ENCODE measurements around the gene NMNAT2. TPM values are rescaled to one million over a fixed set of nuclear protein-coding genes. Genes with fewer than 3 reads are reported as not detected.

NMNAT2 gene
- total RNA-seq, 2 experiments from 2014 or later, result not detected

DNA sequence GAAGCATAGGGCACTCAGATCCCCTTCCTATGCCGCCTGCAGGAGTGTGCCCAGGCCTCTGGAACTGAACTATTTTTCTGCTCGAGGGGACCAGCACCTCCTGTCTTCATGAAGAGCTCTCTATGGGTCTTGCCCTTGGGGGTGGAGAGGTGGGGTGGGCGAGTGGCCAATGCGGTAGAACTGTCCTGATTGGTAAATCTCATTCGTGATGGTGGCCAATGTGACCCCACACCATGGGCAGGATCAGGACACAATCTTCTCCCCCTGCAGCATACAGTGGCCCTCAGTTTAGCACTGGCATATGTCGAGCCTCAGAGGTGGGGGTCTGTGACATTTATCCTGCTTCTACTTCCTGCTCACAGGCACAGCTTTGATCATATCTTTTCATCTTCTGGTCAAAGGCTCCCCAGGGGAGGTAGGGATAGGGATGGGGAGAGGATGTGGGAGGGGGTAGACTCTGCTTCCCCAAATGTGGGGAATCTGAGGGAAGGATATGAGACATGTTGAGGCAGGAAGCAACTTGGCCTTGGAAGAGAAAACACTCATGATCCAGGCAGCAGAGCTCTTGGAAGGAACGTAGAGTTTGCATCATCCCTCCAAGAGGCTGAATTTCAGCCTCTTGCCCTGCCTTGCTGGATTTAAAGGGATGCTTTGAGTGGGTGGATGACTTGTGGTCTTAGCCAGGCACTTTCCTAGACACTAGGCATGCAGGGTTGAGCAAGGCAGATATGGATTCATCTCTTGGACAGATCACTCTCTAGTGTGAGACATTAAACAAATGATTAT lies 150.3 kb downstream of the NMNAT2 start:
- TF ChIP-seq, protein P1, sequence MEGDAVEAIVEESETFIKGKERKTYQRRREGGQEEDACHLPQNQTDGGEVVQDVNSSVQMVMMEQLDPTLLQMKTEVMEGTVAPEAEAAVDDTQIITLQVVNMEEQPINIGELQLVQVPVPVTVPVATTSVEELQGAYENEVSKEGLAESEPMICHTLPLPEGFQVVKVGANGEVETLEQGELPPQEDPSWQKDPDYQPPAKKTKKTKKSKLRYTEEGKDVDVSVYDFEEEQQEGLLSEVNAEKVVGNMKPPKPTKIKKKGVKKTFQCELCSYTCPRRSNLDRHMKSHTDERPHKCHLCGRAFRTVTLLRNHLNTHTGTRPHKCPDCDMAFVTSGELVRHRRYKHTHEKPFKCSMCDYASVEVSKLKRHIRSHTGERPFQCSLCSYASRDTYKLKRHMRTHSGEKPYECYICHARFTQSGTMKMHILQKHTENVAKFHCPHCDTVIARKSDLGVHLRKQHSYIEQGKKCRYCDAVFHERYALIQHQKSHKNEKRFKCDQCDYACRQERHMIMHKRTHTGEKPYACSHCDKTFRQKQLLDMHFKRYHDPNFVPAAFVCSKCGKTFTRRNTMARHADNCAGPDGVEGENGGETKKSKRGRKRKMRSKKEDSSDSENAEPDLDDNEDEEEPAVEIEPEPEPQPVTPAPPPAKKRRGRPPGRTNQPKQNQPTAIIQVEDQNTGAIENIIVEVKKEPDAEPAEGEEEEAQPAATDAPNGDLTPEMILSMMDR (conservative IDR thresholded peaks at IDR 0.05; ENCODE audit: low read length), result no peak
- no peak for TF ChIP-seq EZH2phosphoT487 (IDR thresholded peaks at IDR 0.05; ENCODE audit: borderline replicate concordance, low read depth, low read length)
- ChIA-PET POLR2A (interaction anchor here (0.6 to 1.6 kb wide), 3 partner anchors 10 to 101 kb away, joined by 3 to 4 read pairs (median 3); no protein-coding TSS in a partner anchor), CTCF (ENCODE audit: unreplicated experiment) (interaction anchor here (0.9 kb wide), 1 partner anchor 11 kb away, joined by 4 read pairs; no protein-coding TSS in a partner anchor)
- intact Hi-C loops (cut with micrococcal nuclease; ENCODE audit: unreplicated experiment), result no loop called here
- Histone ChIP-seq H2AFZ (ENCODE audit: low read length) (no peak overlapping the region), H3K36me3 (ENCODE audit: insufficient read depth, low read length) (no peaks in the 10 kb centered on the region), H3K79me2 (ENCODE audit: insufficient read depth, low read depth, low read length) (no peaks in the 10 kb centered on the region), H3K9me3 (ENCODE audit: low read length) (no peaks in the 10 kb centered on the region), H3K4me1 (ENCODE audit: insufficient read depth, low read length, poor library complexity, severe bottlenecking) (no peaks in the 10 kb centered on the region), H3K4me2 (ENCODE audit: low read length) (no peak overlapping the region), H3K27ac (ENCODE audit: low read depth, low read length, poor library complexity, severe bottlenecking) (no peak overlapping the region), H3K4me3 (ENCODE audit: low read depth, low read length, poor library complexity, severe bottlenecking) (no peak overlapping the region), H4K20me1 (ENCODE audit: insufficient read depth, low read length) (no peaks in the 10 kb centered on the region), H3K9me2 (ENCODE audit: insufficient read depth, low read length) (no peaks in the 10 kb centered on the region)
- no TSS peak for BruUV-seq (replicated peaks)
- no peak for DNase-seq (ENCODE audit: low spot score)

DNA sequence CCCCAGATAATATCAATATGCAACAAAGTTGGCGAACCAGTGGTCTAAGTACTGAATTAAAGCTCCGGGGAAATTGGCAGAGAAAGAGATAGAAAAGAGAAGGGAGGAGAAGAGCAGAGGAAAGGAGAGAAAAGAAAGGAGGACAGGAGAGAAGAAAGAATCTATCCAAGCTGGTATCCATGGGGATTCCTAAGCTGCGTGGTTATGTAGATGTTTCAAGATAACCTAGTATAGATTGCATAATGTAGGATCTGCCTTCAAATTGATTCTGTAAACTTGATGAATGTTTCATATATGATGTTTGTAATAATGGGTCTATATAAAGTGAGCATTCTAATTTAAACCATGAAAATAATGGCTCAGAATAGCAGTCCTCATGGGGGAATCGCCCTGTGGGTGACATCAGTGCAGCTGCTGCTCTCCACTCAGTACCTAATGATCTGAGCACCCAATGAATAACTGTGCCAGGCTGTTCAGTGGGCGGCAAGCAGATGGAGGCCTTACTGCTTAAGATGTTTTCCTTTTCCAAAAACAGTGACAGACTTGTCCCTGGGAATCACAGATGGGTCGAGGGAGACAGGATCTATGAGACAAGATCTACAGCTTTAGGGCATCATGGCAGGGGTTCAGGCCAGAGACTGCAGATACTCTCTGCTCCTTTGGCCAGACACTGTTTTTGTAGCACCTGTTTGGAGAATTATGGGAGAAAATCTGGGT lies 154.1 kb downstream of the NMNAT2 start:
- no peak overlapping the region for H3K4me2 ChIP-seq (ENCODE audit: low read length)
- no peaks in the 10 kb centered on the region for H3K4me1 ChIP-seq (ENCODE audit: insufficient read depth, low read length, poor library complexity, severe bottlenecking)
- ChIA-PET POLR2A (no interaction called here), CTCF (ENCODE audit: unreplicated experiment) (no interaction called here)
- H2AFZ ChIP-seq (ENCODE audit: low read length), result no peak overlapping the region
- no peaks in the 10 kb centered on the region for H3K9me2 ChIP-seq (ENCODE audit: insufficient read depth, low read length)
- no peak overlapping the region for H3K27ac ChIP-seq (ENCODE audit: low read depth, low read length, poor library complexity, severe bottlenecking)
- no peak for DNase-seq (ENCODE audit: low spot score)
- H4K20me1 ChIP-seq (ENCODE audit: insufficient read depth, low read length), result no peaks in the 10 kb centered on the region
- H3K79me2 ChIP-seq (ENCODE audit: insufficient read depth, low read depth, low read length), result no peaks in the 10 kb centered on the region
- TF ChIP-seq EZH2phosphoT487 (IDR thresholded peaks at IDR 0.05; ENCODE audit: borderline replicate concordance, low read depth, low read length), result no peak
- TF ChIP-seq, protein P1 (conservative IDR thresholded peaks at IDR 0.05; ENCODE audit: low read length), result no peak
- no TSS peak for BruUV-seq (replicated peaks)
- H3K9me3 ChIP-seq (ENCODE audit: low read length), result no peaks in the 10 kb centered on the region
- H3K36me3 ChIP-seq (ENCODE audit: insufficient read depth, low read length), result no peaks in the 10 kb centered on the region
- H3K4me3 ChIP-seq (ENCODE audit: low read depth, low read length, poor library complexity, severe bottlenecking), result no peak overlapping the region
- intact Hi-C loops (cut with micrococcal nuclease; ENCODE audit: unreplicated experiment), result no loop called here

Data from OCI-LY7 (cell line).